HG03196 (cell line): ENCODE results near the gene MAPK8IP3.
"Not testable (repeated sequence)": the region's sequence is repeated elsewhere in the genome, so short reads cannot be mapped to it uniquely, and the experiment has no call there.

Experiments
- ATAC-seq: cut with Tn5 transposase; IDR thresholded peaks from one replicate; pipeline ENCODE4 v1.9.1; 2021; ENCODE audit not compliant: unreplicated experiment

The MAPK8IP3 gene

GRCh38 chr16:1708768-1709180 is 2.8 kb downstream of the MAPK8IP3 start:
- ATAC-seq, result no peak

GRCh38 chr16:1709356-1709755 is 3.4 kb downstream of the MAPK8IP3 start:
- ATAC-seq, result no peak

DNA sequence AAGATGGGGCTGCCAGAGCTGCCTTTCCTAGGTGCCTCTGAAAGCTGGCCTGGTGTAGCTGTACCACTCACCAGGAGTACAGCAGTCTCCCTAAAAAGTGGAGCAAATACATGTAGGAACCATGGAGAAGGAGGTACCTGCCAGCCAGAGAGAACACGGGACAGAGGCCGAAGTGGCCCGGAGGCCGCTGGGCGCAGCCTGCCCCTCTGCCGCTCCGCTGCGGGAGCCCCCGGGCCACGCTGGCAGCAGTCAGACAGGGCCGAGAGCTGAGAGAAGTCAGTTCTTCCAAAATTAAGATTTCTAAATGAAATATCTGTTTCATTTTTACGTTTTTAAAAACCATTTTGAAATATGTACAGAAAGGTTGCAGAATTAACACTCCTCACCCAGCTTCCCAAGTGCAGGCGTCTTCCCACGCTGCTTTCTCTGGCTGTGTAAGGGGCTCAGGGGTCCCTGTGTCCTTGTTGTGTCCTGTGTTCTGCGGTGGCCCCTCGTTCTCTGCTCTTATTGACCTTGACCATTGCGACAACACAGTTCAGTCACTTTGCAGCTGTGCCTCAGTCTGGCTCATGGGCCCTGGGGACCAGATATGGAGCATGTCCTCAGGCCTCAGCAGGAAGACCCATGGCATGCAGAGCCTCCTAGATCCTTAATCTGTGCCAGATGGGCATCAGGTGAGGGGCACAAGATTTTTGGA is 5.0 kb downstream of the MAPK8IP3 start:
- no peak for ATAC-seq

GRCh38 chr16:1712791-1713261 is 6.8 kb downstream of the MAPK8IP3 start:
- ATAC-seq, result no peak

DNA sequence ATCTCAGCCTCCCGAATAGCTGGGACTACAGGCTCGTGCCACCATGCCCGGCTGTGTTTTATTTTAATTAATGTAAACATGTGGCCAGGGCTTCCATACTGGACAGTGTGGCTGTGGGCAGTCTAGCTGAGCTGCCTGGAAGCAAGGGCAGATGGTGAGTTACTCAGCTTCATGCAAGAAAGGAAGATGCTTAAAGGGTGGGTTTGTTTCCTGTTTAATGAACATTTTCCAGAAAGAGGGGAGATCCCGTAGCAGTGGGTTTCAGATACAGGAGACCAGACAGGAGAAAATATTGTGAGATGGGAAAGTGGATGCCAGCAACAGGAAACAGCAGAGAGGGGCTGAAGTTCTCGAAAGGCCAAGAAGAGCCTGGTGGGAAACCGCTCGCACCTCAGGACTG is 7.3 kb downstream of the MAPK8IP3 start:
- ATAC-seq, result no peak

GRCh38 chr16:1713933-1714332 is 7.9 kb downstream of the MAPK8IP3 start:
- no peak for ATAC-seq

DNA sequence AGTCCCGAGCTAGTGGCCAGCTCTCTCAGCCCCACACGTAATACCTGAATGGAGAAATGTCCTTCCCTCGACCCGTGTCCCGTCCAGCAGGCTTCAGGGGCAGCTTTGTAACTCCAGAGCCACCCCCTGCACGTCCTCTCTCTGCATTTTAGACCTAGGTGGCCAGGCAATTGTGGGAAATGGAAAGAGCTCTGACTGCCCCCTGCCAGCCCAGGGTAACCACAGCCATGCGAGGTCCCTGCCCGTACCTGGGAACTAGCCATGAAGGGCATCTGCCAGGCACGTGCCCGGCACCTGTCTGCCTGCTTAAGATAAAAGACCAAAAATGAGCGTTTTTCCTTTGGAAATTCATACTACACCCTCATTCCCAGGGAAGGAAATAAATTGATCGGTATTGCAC is 9.2 kb downstream of the MAPK8IP3 start:
- no peak for ATAC-seq

DNA sequence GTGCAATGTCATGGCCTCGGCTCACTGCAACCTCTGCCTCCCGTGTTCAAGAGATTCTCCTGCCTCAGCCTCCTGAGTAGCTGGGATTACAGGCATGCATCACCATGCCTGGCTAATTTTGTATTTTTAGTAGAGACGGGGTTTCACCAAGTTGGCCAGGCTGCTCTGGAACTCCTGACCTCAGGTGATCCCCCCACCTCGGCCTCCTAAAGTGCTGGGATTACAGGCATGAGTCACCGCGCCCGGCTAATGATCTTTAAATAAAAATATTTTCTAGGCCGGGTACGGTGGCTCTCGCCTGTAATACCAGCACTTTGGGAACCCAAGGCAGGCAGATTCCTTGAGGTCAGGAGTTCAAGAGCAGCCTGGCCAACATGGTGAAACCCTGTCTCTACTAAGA is 12.2 kb downstream of the MAPK8IP3 start:
- ATAC-seq, result not testable (repeated sequence)

GRCh38 chr16:1719559-1720229 is 13.7 kb downstream of the MAPK8IP3 start:
- ATAC-seq, result not testable (repeated sequence)

- no peak for ATAC-seq
Measured at GRCh38 chr16:1721372-1721771, 15.4 kb downstream of the MAPK8IP3 start.

DNA sequence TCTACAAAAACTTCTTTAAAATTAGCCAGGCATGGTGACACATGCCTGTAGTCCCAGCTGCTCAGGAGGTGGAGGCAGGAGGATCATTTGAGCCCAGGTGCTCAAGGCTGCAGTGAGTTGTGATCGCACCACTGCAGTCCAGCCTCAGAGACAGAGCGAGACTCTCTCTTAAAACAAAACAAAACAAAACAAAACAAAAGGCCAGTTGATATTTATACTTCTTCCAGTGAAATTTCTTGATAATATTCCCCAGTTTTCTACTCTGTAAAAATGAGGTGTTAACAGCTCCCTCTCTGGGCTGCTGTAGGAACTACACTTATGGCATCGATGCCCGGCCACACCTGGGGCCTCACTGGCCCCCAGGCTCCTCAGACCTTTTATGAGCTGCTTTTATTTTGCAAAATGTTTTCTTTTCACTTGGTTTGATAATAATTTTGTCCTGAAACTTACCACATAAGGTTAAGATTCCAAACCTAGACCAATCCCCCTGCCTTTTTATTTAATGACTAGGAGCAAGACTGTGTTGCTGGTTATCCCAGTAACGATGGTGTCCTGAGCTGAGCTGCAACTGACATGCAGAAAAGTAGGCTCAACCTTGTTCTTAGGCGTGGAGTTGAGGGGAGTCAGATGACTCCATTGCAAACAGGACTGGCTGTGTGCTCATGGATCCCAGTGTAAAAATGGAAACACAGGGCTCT is 17.6 kb downstream of the MAPK8IP3 start:
- no peak for ATAC-seq

GRCh38 chr16:1724491-1724890 is 18.5 kb downstream of the MAPK8IP3 start:
- no peak for ATAC-seq

DNA sequence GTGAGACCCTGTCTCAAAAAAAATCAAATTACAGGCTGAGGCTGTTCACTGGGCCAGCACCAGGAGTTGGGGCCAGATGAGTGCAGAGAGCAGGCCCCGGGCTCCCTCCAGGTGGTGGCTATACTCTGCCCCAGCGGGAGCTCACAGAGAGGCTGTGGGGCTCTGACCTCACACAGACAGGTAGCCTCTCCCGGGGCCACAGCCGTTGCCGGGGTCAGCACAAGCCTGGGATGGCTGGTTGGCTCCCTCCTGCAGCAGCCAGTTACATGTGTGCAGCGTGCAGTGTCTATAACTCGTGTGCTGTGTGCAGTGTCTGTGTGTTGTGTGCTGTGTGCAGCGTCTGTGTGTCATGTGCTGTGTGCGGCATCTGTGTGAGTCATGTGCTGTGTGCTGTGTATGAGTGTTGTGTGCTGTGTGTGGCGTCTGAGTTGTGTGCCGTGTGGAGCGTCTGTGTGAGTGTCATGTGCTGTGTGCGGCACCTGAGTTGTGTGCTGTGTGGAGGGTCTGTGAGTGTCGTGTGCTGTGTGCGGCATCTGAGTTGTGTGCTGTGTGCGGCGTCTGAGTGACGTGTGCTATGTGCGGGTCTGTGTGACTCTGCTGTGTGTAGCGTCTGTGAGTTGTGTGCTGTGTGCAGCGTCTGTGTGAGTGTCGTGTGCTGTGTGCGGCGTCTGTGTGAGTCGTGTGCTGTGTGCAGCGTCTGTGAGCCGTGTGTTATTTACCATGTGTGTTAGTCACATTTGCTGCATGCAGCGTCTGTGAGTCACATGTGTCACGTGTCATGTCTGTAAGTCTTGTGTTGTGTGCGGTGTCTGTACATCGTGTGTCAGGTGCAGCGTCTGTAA is 20.9 kb downstream of the MAPK8IP3 start:
- no peak for ATAC-seq

- no peak for ATAC-seq
Measured at GRCh38 chr16:1727651-1728624, 21.9 kb downstream of the MAPK8IP3 start.

DNA sequence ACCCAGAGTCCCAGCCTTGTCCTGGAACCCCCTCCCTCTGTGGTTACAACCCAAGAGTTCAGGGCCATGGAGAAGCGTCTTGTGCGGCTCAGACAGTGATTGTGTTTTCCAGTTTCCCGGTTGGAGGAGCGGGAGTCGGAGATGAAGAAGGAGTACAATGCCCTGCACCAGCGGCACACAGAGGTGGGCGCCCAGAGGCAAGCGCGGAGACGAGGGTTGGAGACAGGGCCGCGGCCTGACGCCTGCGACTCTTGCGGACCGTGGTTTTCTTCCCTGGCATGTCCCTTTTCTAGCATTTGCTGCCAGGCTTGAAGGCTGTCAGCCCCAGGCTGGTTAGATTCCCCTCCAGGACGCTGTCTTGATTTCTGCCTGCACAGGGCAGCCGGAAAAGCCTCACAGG is 23.0 kb downstream of the MAPK8IP3 start:
- ATAC-seq, result no peak

DNA sequence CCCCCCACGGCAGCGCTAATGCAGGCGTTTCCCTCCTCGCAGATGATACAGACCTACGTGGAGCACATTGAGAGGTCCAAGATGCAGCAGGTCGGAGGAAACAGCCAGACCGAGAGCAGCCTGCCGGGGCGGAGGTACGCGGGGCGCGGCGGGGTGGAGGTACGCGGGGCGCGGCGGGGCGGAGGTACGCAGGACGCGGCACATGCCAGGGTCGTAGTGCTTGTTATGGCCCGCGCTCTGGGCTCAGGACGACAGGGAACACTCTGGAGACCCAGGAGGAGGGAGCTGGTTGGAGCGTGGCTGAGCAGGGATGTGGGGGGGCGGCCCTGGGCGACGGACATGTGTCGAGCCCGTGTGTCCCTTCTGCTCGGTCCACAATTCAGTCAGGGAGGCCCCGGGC is 23.4 kb downstream of the MAPK8IP3 start:
- ATAC-seq, result no peak

DNA sequence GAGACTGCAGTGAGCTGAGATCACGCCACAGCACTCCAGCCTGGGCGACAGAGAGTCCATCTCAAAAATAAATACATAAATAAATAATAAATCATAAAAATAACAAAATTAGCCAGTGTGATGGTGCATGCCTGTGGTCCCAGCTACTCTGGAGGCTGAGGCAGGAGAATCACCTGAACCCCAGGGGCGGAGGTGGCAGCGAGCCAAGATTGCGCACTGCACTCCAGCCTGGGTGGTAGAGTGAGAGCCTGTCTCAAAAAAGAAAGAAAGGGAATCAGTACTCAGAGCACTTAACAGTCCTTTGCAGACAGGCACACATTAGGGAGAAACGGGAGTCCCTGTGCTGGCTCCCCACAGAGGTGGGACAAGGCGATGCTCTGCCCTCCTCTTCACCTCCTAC is 25.1 kb downstream of the MAPK8IP3 start:
- ATAC-seq, result no peak

GRCh38 chr16:1731603-1732002 is 25.6 kb downstream of the MAPK8IP3 start:
- no peak for ATAC-seq

- no peak for ATAC-seq
Measured at GRCh38 chr16:1732071-1732470, 26.1 kb downstream of the MAPK8IP3 start.

- ATAC-seq, result not testable (repeated sequence)
Measured at GRCh38 chr16:1732551-1732987, 26.6 kb downstream of the MAPK8IP3 start.
